22Rv1 (cell line): ENCODE results near the gene RNF213.

Experiments used
- CTCF ChIP-seq: fragments of 450-650 bp; IDR thresholded peaks from 2 replicates; pipeline ENCODE4 v1.5.1; 2017; ENCODE audit warnings: mild to moderate bottlenecking
- ZFX ChIP-seq: fragments of 450-650 bp; IDR thresholded peaks from 2 replicates; pipeline ENCODE4 v1.6.1; 2017; ENCODE audit warnings: antibody characterized with exemption, borderline replicate concordance

GRCh38 chr17:80253631-80254395, 6.8 kb upstream of the RNF213 start:
- TF ChIP-seq CTCF, result no peak
- TF ChIP-seq ZFX, result no peak
